Measurements from ENCODE around the gene CIRBP.
A peak's percentile ranks its signal among the peaks of the same experiment; 100 is the strongest.
"Not testable (repeated sequence)": the region's sequence is repeated elsewhere in the genome, so short reads cannot be mapped to it uniquely, and the experiment has no call there.

Gene CIRBP

DNA sequence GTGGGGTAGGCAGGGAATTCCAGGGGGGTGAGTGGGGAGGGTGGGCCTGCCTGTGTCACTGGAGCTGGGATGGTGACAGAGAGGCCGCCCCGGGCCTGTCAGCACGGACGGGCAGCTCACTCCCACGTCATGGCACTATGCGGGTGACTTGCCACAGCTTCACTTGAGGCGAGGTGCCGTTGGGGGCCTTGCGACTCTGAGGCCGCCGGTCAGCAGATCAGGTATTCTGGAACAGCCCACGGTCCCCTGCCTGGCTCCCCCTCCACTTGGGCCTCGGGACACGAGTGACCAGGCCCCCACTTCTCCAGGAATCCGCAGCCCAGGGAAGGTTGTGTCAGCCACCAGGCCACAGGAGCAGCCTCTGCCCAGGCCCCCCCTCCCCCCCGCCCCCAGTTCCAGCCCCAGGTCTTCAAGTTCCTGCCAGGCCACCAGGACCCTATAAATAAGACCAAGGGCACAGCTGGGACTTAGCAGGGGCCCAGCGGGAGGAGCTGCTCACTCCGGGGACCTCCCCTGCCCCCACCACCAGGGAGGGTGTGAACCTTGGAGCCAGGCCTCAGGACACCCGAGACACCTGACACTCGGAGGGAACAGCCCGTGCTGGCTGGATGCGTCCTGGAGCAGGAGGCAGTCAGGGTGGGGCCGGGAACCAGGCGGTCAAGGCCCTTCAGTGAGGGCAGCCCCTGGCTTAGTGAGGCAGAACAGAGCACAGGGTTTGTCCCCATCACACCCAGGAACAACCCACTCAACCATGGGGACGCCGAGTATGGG lies 23.5 kb upstream of the CIRBP start:
- DNase-seq: no peak

DNA sequence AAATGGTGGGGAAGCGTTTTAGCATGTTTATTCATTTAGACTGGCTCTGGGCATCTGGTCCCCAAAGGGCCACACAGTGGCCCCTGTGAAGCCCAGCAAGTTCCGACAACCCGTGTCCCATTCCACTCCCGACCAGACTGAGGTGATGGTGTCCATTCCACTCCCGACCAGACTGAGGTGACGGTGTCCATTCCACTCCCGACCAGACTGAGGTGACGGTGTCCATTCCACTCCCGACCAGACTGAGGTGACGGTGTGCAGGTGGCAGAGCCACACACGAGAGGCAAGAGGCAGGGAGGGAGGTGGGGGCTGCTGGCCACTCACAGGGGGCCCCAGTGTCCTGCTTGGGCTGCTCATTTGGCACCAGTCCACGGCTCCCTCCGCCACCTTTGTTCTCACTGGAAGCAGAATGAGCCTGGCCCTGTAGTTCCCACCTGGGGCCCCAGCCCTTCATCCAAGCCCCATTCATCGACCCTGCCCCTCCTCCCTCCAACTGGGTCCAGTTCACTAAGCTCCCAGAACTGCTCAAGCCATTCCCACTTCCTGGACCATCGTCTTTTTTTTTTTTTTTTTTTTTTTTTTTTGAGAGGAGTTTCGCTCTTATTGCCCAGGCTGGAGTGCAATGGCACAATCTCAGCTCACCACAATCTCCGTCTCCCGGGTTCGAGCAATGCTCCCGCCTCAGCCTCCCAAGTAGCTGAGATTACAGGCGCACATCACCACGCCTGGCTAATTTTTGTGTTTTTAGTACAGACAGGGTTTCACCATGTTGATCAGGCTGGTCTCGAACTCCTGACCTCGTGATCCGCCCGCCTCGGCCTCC lies 22.7 kb upstream of the CIRBP start:
- not testable (repeated sequence) for DNase-seq

DNA sequence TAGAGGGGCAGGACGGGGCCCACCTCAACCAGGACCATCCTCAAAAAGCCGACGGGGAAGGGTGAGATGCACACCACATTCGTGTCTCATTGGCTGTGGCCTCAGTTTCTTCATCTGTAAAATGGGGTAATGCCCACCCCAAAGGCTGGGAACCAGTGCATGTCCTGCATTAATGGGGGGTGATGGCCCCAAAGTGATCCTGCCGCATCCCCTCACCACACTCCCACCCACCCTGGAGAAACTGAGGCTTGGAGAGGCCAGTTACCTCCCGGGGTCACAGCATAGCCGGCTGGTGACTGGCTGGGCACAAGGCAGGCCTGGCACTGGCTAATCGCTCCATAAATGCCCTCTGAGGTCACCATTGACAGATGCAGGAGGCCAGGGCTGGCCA lies 21.4 kb upstream of the CIRBP start:
- no peak for DNase-seq

DNA sequence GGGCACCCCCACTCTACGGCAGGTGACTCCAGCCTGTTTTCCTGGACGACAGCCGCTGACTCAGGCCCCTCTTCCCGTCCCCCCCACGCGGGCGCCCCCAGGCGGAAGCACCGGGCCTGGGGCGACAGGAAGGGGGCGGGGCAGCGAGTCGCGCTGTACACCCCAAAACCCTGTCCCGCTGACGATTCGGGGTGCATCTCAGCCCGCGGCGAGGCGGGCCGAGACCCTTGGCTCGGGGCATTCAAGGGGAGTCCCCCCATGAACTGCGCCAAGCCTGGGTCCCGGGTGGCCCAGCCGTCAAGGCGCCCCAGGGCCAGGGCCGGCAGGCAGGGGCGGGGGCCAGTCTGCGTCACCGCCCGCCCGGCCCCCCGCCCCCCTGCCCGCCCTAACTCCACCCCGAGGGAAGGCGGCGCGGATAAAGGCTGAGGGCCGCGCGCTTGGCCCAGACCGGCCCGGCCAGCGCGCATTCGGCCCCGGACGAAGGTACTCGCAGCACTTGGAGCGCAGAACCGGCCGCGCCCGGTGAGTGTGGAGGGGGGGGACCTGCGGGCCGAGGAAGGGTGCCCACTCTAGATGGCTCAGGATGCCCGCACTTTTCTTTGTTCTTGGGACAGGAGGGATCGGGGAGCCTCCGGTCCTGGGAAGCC lies 20.9 kb upstream of the CIRBP start, which contains the start of gene MIDN:
Gene MIDN (plus strand): TSS at position 445 of the 647 bp plus-strand sequence. CDS start 1,714 bp downstream, outside the sequence.
- peak; percentile 83 to 95 for DNase-seq

DNA sequence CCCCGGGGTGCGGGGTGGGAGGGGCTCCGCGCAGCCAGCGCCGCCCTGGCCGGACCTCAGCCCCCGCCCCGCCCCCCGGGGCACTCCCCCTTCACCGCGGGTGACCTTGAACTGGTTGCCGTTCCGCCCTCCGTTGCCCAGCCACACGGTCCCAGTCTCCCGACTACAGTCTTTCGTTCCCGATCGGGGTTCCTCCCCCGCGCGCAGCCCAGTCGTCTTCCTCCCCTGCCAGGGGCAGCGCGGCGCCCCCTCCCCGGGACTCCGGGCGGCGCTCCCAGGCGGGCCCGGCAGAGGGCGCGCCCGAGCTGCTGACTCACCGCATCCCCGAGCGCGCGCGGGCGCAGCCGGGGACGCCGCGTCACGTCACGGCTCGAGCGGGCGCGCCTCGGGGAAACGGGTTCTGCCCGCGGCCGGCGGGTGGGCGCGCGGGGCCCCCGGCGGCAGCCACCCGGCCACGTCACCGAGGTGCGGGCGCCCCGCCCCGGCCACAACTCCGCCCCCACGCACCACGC lies 20.3 kb upstream of the CIRBP start:
- peak in 1 of 2 donors; percentile 45 for DNase-seq

DNA sequence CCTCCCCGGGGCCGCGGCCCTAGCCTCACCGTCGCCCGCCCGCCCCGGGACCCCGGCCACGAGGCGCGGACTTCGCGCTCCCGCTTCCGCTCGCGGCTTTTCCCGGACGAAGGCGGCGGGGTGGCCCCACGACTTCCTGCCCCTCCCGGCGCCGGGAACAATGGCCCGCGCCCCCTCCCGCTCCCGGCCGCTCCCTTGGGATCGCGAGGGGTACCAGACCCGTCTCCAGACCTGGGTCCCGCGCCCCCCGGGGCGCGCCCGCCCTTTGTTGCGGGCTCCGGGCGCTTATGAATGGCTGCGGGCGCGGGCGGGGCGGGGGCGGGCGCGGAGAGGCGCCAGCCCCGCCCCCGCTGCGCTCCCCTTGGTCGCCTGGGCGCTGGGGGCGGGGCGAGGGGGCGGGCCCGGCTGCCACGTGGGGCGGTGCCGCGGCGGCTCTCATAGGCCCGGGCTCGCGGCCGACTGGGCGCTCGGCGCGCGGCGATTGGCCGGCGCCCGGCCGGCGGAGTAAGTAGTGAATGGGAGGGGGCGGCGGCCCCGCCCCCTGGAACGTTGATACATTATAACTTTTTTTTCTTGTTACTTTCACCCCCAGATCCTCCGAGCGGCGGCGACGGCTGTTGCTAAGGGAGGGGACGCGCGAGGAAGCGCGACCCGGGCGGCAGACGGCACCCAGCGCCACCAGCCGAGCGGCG lies 19.7 kb upstream of the CIRBP start:
- DNase-seq: peak; percentile 83 to 94

DNA sequence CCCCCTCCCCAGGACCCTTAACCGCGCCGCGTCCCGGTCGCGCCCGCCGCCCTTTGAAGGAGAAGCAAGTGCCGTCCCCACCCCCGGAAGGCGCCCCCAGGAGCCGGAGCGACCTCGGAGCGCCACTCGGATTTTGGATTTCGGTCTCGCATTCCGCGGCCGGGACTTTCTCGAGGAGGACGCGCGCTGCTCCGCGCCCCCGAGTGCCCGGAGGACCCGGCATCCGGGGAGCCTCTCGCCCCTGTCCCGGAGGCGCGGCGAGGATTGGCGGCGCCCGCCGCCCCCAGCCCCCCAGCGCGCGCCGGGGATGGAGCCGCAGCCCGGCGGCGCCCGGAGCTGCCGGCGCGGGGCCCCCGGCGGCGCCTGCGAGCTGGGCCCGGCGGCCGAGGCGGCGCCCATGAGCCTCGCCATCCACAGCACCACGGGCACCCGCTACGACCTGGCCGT lies 19.1 kb upstream of the CIRBP start:
- no peak for DNase-seq

DNA sequence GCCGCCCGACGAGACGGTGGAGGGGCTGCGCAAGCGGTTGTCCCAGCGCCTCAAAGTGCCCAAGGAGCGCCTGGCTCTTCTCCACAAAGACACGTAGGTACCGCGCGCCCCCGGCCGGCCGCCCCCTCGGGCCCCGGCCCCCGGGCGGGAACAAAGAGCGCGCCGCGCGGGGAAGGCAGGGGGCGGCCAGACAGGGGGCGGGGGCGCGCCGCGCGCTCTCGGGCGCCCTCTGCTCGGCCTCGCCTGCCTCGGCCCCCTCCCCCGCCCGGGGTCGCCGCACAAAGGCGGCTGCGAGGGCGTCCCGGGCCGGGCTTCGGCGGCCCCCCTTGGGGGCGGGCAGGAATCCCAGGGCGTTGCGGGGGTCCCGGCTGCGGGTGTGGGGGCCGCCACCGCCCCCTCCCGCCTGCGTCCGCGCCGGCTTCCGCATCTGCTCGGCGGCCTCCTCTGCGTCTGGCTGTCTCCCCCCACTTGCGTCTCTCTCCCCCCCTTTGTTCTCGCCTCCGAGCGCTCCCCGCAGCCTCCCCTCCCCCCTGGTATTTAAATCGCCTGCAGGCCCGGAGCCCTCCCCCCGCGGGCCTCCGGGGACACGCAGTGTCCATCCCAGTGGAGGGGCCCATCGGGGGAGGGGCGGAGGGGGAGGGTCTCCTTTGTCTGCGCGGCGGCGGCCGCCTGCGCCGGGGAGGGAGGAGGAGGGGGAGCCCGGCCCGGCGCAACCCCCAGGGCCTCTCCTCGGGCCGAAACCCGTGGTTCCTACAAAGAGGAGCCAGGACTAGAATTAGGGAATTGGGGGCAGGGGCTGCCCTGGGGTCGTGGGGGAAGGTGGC lies 18.5 kb upstream of the CIRBP start:
- DNase-seq: no peak

DNA sequence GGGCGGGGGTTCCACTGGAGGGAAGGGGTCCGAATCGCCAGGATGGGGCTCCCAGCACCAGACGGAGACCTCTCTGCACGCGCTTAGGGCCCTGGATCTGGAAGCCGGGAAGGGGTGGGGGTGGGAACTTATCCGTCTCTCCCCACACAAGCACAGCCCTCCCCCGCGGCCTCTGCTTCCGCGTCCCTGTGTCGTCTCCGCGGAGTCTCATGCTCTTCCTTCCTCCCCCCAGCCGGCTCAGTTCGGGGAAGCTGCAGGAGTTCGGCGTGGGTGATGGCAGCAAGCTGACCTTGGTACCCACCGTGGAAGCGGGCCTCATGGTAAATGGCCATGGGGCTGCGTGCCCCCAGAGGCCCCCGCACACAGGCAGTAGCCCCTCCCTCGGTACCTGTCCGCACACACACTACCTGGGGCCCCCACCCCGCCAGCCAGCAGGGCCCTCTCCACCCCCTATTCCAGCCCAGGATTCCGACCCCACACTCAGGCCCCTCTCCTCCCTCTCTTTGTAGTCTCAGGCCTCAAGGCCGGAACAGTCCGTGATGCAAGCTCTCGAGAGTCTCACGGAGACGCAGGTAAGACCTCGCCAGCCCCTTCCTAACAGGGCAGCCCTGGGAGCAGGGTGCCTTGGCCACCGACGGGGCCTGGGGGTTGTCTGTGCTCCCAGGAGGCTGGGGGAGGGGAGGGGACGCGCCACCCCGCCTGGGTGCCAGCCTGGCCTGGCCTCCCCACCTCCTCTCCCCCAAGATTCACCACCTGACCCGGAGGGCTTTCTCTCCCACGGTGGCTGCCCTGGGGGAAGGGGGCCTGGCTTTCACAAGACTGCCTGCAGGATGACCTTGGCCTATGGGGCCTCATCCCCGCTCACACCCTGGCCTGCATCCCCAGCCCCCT lies 17.6 kb upstream of the CIRBP start:
- DNase-seq: peak; percentile 58 to 59

DNA sequence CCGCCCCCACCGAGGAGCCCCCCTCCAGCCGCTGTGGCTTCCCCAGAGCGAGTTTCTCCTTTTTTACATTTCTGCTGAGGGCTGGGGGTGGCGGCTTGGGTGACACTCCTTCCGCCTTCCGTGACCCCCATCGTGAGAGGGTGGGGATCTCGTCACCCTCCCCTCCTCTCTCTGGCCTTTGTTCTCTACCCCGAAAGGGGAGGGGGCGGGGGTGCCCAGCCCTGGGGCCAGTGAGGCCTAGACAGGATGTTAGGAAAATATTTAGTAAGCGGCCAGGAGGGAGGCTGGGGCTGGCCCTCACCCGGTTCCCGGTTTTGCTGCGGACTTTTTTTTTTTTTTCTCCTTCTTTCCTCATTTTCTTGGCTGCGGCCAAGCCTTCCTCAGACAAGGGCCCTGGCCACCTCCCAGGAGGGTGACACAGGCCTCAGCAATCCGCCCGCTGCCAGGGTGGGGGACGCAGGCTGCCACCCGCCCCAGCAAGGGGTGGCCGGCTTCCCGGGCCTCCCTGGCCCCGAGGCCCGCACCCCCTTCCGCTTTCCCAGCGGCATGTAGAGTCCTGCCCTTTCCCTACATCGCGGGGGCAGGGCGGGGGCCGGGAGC lies 16.8 kb upstream of the CIRBP start:
- peak; percentile 87 to 90 for DNase-seq

DNA sequence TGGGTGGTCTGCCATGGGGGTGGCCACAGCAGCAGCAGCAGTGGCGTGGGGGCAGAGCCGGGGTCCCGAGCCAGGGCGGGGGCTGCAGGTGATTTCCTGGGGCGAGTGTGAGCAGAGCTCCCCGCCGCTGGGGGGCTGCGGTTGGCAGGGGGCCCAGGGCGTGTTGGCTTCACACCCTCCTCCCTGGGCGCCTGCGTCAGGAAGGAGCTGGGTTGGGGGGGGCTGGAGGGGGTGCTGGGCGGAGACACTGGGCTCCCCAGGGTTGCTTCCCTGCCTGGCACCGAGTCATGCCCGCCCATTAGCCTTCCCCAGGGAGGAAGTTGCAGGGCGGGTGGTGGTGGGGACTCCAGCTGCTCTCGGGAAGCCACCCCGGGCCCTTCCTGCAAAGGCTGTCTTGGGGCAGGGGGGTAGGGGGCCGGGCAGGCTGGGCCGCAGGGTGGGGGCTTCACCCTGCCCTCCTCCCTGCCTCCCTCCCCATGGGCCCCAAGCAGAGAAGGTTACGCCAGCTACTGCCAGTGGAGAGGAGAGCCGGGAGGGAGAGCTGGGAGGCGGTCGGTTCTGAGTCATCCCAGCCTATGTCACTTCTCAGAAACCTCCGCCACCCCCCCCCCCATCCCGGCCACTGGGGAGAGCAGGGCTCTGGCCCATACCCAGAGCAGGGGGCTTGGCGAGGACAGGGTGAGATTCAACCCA lies 16.2 kb upstream of the CIRBP start:
- peak; percentile 96 to 99 for DNase-seq

DNA sequence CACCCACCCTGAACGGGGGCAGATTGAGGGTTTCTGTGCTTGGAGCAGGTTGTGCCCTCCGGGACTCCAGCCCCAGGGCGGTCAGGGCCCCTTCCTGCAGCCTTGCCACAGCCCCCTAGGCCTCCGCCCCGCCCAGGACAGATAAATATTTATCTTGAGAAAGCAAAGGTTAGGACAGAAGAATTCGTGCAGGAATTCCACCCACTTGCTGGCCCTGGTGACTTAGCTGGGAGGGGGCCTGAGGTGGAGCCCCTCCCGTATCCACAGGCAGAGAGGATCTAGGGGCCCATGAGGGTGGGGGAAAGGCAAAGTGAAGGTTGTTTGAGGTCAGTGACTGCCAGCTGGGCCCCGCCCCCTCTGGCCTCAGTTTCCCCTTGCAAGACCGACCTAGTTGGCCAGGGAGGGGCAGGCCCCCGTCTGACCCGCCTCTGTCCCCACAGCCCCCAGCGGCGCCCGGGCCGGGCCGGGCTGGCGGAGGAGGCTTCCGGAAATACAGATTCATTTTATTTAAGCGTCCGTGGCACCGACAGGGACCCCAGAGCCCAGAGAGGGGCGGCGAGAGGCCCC lies 15.5 kb upstream of the CIRBP start:
- no peak for DNase-seq

DNA sequence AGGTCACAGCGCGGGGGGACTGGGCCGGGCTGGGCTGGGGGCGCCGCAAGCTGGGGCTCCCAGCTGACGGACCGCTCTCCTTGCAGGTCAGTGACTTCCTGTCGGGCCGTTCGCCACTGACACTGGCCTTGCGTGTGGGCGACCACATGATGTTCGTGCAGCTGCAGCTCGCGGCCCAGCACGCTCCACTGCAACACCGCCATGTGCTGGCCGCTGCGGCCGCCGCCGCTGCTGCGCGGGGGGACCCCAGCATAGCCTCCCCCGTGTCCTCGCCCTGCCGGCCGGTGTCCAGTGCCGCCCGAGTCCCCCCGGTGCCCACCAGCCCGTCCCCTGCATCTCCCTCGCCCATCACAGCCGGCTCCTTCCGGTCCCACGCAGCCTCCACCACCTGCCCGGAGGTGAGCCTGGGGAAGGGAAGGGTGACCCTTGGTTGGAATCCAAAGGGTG lies 15.0 kb upstream of the CIRBP start:
- DNase-seq: no peak

DNA sequence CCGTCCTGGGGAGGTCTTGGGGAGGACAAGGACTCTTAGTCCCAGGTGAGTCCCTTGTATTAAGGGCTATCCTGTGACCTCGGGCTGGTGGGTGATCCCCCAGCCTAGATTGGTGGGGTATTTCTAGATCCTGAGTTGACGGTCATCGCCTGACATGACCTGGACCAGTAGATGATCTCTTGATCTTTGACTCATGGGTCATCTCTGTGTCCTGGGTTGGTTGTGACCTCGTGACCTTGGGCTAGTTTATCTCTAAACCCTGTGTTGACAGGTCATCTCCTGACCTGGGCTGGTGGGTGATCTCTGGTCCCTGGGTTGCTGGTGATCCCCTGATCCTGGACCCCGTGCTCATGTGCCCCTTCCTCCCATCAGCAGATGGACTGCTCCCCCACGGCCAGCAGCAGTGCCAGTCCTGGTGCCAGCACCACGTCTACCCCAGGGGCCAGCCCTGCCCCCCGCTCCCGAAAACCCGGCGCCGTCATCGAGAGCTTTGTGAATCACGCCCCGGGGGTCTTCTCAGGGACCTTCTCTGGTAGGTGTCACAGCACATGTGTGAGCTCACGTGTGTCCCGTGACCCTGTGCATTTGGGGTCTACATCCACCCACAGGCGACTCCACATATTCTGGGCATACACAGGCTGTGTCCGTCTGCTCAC lies 14.5 kb upstream of the CIRBP start:
- no peak for DNase-seq

DNA sequence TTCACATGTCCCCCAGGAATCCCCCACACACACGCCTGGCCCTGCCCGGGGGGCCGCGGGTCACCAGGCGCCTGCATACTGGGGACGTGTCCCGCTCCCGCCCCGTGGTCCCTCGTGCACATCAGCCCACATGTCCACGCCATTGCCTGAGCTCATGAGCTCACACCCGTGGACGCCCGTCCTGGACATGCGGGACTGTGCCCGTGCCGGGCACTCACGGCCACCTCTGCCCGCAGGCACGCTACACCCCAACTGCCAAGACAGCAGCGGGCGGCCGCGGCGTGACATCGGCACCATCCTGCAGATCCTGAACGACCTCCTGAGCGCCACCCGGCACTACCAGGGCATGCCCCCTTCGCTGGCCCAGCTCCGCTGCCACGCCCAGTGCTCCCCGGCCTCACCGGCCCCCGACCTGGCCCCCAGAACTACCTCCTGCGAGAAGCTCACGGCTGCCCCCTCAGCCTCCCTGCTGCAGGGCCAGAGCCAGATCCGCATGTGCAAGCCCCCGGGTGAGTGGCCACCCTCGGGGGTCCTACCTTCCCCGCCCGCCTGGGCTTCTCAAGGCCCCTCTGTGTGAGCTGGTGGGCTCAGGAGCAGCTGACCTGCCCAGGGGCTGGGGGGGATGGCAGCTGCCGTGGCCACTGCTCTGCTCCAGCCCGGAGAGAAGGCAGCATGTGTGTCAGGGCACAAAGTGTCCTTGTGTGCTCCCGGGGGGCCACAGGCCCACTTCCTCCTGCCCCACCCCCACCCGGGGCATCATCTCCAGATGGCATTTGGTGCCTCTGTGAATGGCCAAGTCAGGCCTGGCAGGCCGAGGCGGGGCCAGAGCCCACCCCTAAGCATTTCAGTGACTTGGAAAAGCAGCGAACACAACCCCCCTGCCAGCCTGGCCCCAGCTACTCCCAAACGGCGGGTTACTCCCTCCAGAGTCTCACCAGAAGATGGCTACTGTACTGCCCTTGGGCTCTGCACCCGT lies 13.7 kb upstream of the CIRBP start:
- DNase-seq: no peak

DNA sequence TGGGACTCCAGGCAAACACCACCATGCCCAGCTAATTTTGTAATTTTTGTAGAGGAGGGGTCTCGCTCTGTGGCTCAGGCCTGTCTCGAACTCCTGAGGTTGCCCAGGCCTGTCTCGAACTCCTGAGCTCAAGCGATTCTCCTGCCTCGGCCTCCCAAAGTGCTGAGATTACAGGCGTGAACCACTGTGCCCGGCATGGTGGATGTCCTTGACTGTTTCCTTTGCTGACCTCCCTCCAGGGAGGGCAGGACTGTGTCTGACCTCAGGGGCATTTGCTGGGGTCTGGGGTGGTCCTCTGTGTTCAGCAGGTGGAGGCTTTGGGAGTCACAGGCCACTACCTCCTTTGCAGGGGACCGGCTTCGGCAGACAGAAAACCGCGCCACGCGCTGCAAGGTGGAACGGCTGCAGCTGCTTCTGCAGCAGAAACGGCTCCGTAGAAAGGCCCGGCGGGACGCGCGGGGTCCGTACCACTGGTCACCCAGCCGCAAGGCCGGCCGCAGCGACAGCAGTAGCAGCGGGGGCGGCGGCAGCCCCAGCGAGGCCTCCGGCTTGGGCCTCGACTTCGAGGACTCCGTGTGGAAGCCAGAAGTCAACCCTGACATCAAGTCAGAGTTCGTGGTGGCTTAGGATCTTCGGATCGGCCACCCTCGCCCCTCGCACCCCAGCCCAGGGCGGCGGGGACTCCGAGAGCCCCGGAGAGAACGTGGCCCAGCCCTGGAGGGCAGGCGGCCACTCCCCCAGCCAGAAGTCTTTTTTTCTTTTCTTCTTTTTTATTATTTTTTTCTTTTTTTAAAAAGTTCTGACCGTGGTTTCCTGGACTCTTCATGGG lies 12.3 kb upstream of the CIRBP start:
- DNase-seq: no peak

Data from bone marrow (tissue), 2 donors.